ENCODE results near the gene MED25.
A peak's percentile ranks its signal among the peaks of the same experiment; 100 is the strongest.

The MED25 gene

DNA sequence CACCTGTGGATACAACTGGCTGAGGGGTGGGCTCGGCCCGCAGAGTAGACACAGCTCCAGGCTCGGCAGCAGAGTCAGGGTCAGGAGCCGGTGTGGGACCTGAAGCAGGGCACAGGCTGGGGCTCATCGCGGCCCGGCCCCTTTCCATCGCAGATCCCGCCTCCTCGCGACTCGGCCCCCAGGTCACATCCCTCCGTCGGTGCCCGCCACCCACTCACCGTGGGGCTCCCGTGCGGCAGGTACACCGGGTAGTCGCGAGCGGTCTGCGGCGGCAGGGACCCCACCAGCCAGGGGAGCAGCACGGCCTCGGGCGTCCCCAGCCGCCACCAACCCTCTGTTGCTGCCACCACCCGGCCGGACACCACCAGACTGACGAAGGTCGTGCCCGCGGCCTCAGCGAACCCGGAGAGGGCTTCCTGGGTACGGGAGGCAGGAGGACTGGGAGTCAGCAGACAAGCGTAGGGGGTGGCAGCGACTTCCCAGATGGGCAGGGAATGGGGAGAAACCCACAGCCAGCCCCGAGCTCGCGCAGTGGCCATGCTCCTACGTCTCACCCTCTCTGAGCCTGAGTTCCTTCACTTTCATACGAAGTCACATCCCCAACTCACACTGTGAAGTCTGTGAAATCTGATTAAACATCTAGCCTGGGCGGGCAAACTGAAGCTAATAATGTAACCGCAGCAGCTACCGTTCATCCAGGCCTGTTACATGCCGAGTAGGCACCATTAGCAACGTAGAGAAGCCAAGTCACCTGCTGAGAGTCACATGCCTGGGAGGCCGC, 8.7 kb upstream of the MED25 start:
- DNase-seq (ENCODE audit: extremely low read depth, low read depth) = no peak
- TF ChIP-seq, protein P1, sequence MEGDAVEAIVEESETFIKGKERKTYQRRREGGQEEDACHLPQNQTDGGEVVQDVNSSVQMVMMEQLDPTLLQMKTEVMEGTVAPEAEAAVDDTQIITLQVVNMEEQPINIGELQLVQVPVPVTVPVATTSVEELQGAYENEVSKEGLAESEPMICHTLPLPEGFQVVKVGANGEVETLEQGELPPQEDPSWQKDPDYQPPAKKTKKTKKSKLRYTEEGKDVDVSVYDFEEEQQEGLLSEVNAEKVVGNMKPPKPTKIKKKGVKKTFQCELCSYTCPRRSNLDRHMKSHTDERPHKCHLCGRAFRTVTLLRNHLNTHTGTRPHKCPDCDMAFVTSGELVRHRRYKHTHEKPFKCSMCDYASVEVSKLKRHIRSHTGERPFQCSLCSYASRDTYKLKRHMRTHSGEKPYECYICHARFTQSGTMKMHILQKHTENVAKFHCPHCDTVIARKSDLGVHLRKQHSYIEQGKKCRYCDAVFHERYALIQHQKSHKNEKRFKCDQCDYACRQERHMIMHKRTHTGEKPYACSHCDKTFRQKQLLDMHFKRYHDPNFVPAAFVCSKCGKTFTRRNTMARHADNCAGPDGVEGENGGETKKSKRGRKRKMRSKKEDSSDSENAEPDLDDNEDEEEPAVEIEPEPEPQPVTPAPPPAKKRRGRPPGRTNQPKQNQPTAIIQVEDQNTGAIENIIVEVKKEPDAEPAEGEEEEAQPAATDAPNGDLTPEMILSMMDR (IDR thresholded peaks at IDR 0.05; ENCODE audit: low read depth, low read length) = no peak; the same call in 1 of the 2 replicates

DNA sequence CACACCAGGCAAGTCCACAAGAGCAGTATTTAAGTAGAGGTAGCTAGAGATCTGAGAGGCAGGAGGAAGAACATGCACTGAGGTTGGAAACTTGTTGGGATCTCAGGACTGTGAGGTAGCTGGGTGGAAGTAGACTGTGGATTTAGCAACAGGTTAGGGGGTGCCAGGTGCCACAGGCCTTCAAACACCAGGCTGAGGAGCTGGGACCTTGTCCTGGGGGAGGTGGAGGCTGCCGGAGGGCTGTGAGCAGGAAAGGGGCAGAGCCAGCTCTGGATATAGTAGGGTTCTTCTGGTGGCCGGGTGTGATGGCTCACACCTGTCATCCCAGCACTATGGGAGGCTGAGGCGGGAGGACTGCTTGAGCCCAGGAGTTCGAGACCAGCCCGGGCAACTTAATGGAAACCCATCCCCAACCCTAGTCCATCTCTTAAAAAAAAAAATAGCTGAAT, 8.1 kb upstream of the MED25 start:
- no peak for DNase-seq (ENCODE audit: extremely low read depth, low read depth)
- TF ChIP-seq, protein P1 (IDR thresholded peaks at IDR 0.05; ENCODE audit: low read depth, low read length) = no peak

DNA sequence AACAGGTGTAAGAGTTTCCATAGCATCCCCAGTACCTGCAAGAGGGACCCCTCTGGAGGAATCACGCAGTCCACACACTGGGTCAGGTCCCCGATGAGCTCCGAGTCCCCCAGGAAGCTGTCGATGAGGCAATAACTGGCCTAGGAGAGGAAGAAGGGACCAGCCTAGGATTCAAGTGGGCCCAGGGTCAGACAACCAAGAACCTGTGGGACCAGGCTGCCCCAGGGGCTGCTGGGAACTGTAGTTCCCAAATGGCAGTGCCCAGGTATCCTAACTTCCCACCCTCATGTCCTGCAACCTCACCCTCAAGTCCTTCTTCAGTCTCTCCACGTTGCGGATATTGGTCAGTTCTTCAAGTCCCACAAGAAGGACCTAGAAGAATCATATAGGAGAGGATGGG, 6.8 kb upstream of the MED25 start:
- no peak for DNase-seq (ENCODE audit: extremely low read depth, low read depth)
- TF ChIP-seq, protein P1 (IDR thresholded peaks at IDR 0.05; ENCODE audit: low read depth, low read length) = no peak

DNA sequence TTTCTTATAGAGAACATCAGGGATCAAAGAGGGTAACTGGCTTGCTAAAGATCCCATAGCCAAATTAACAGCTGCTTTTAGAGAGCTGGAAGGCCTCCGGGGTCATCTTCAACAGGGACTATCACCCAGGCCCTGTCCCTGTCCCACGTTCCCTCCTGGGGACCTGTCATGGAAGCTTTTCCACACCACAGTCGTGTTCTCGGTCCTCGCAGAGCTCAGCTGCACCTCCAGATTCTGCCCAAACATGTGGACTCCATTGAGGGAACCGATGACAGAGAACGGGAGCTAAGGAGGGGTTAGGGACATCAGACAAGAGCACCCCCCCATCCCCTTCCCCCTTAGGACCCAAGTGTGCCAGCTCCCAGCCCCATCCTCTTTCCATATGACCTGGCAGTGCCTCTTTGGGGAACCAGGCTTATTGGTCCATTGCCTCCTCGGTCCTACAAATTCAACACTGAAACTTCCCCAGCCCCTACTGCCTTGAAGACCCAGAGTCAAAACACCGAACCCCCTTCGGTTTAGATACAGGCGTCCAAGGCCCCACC, 5.6 kb upstream of the MED25 start:
- DNase-seq (ENCODE audit: extremely low read depth, low read depth) = no peak
- TF ChIP-seq, protein P1 (IDR thresholded peaks at IDR 0.05; ENCODE audit: low read depth, low read length) = no peak

DNA sequence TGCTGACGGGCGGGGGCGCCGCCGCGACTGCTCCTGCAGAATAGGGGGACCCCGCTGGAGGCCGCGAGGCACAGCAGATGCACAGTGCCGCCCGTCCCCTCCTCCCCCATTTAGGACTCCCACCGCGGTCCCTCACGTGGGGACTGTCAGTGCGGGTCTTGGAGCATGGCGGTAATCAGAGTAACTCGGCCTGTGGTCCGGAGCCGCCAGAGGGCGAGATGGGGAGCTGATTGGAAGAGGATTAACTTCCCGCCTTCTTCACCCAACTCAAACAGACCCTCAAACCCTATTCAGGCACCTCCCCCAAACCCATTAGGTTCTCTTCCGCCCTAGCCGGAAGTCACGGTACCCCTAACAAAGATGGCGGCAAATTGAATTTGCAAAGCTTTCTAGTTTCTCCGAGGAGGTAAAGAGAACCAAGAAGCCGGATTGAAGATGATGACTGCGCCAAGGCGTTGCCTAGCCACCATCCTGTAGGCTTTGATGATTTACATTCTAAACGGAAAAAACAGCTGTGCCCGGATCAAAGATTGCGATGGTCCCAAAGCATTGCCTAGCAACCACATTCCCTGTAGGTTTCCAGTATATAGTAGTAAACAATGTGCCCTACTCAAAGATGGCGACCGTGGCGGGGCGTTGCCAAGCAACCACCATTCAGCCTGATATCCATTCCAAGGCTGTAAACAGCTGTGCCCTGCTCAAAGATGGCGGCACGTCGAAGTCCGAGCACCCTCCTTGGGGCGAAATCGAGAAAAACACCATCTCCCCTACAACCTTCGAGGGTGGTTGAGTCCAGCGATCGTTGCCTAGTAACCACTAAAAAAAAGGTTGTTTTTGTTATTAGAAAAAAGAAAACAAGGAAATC, 4.9 kb upstream of the MED25 start, which contains the start of gene FUZ:
Gene FUZ (minus strand): TSS at position 296 of the 865 bp plus-strand sequence. CDS start 186 bp downstream, at position 110.
- peak; percentile 96 for DNase-seq (ENCODE audit: extremely low read depth, low read depth)
- TF ChIP-seq, protein P1 (IDR thresholded peaks at IDR 0.05; ENCODE audit: low read depth, low read length) = peak; percentile 15

DNA sequence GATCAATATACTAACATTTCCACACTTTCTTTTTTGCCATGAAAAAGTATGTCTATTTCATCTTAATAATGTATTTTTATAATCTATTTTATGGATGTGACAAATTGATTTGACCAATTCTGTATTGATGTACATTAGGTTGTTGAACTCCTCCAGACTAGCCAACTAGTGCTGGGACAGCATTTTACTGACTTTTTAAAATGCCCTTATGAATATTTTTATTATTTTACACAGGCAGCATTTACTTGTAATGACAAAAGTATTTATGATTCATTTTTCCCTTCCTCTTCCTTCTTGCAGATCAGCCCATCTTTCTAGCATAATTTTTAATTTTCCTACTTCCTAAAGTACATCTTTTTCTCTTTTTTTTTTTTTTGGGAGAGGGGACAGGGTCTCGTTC, 4.1 kb upstream of the MED25 start:
- TF ChIP-seq, protein P1 (IDR thresholded peaks at IDR 0.05; ENCODE audit: low read depth, low read length) = no peak
- DNase-seq (ENCODE audit: extremely low read depth, low read depth) = no peak
